GM12878 (cell line): ENCODE measurements around the gene KRT24. TPM values are rescaled to one million over a fixed set of nuclear protein-coding genes. Genes with fewer than 3 reads are reported as not detected.

Experiments
- ATAC-seq: fragments of 200-7000 bp; cut with Tn5 transposase; 3 replicates; pipeline ENCODE4 v1.9.1; 2020; ENCODE audit warnings: mild to moderate bottlenecking, moderate library complexity
- BruUV-seq: library from RNA; stranded (reverse); fragments of 400-500 nt; replicated peaks from 2 replicates; lab custom pipeline; 2021; lab: Mats Ljungman, UMichigan
- CTCF ChIA-PET: fragments of 300-600 bp; sonication (Branson Sonifier 250); formaldehyde crosslinking; extraction: SDS; loops from one replicate; lab custom pipeline; 2021; ENCODE audit warnings: inconsistent platforms; lab: Yijun Ruan, JAX
- POLR2A ChIA-PET: fragments of 350-600 bp; formaldehyde crosslinking; extraction: SDS; loops from one replicate; lab custom pipeline; 2021; ENCODE audit warnings: inconsistent platforms; lab: Charles Lee
- RAD21 ChIA-PET: fragments of 300-600 bp; sonication (Branson Sonifier 250); formaldehyde crosslinking; loops from one replicate; lab custom pipeline; 2023; ENCODE audit warnings: antibody characterized with exemption; ENCODE audit not compliant: unreplicated experiment; lab: Charles Lee
- SMC1A ChIA-PET: fragments of 300-600 bp; sonication (Branson Sonifier 250); formaldehyde crosslinking; loops from one replicate; lab custom pipeline; 2023; ENCODE audit not compliant: unreplicated experiment, uncharacterized antibody; lab: Charles Lee
- DNase-seq: peaks from one replicate; pipeline ENCODE4 v3.0.0-alpha.2; 2011; ENCODE audit warnings: low read depth, low spot score
- FAIRE-seq: peaks from 3 replicates; lab custom pipeline; 2011; peaks lifted over from hg19 to GRCh38; lab: Jason Lieb, UNC
- H2AFZ ChIP-seq: 2 replicates; pipeline ENCODE4 v1.6.0; 2011; ENCODE audit warnings: low read depth, low read length, control low read depth; ENCODE audit not compliant: control insufficient read depth
- H3K27ac ChIP-seq: 2 replicates; pipeline ENCODE4 v1.5.1; 2011; ENCODE audit warnings: control low read depth; ENCODE audit not compliant: control insufficient read depth, insufficient read depth
- H3K27me3 ChIP-seq, 2 experiments: replicated peaks in 1 of 2; 2 replicates each; pipeline versions ENCODE4 v1.6.0 to v1.6.1; 2011; ENCODE audit warnings: low read length in 1 of 2; ENCODE audit not compliant: control insufficient read depth in 2 of 2, insufficient read depth in 2 of 2
- H3K36me3 ChIP-seq, 2 experiments: 2 replicates each; pipeline ENCODE4 v1.5.1; 2011; ENCODE audit warnings: low read length in 1 of 2; ENCODE audit not compliant: control insufficient read depth in 2 of 2, insufficient read depth in 2 of 2
- H3K4me1 ChIP-seq: 2 replicates; pipeline ENCODE4 v1.6.1; 2011; ENCODE audit warnings: mild to moderate bottlenecking, low read length, moderate library complexity, mixed read lengths; ENCODE audit not compliant: control insufficient read depth, insufficient read depth
- H3K4me2 ChIP-seq: 2 replicates; pipeline ENCODE4 v1.6.0; 2011; ENCODE audit warnings: control low read depth; ENCODE audit not compliant: control insufficient read depth, insufficient read depth
- H3K4me3 ChIP-seq: fragments of 200-600 bp; sonication (generic); 2 replicates; pipeline ENCODE4 v1.5.1; 2016
- H3K79me2 ChIP-seq: 2 replicates; pipeline ENCODE4 v1.6.0; 2011; ENCODE audit warnings: low read length; ENCODE audit not compliant: control insufficient read depth, insufficient read depth
- H3K9ac ChIP-seq: 2 replicates; pipeline ENCODE4 v1.8.0; 2011; ENCODE audit warnings: low read length, control low read depth, mixed read lengths; ENCODE audit not compliant: control insufficient read depth, insufficient read depth
- H3K9me3 ChIP-seq: replicated peaks from 3 replicates; pipeline ENCODE4 v1.5.1; 2011; ENCODE audit warnings: mild to moderate bottlenecking, low read length; ENCODE audit not compliant: control insufficient read depth, insufficient read depth
- H4K20me1 ChIP-seq: 2 replicates; pipeline ENCODE4 v1.6.0; 2011; ENCODE audit not compliant: control insufficient read depth, insufficient read depth
- CHD4 ChIP-seq: fragments of 200-600 bp; sonication (generic); IDR thresholded peaks from 2 replicates; pipeline ENCODE4 v1.6.1; 2016; ENCODE audit warnings: mild to moderate bottlenecking
- EED ChIP-seq: sonication (generic); IDR thresholded peaks from 2 replicates; pipeline ENCODE4 v1.6.1; 2016; ENCODE audit warnings: antibody characterized with exemption, low read depth
- ETV6 ChIP-seq, 2 experiments: fragments of 450-650 bp in 1 of 2; IDR thresholded peaks in 1 of 2; conservative IDR thresholded peaks in 1 of 2; 2 replicates each; pipeline ENCODE4 v1.6.1; 2014; ENCODE audit warnings: antibody characterized with exemption in 1 of 2, borderline replicate concordance in 1 of 2, low read depth in 1 of 2, mild to moderate bottlenecking in 1 of 2, moderate library complexity in 1 of 2
- GATAD2B ChIP-seq: fragments of 450-650 bp; conservative IDR thresholded peaks from 2 replicates; pipeline ENCODE4 v1.6.1; 2017; ENCODE audit warnings: low read depth, mild to moderate bottlenecking, moderate library complexity
- IKZF2 ChIP-seq, 2 experiments: fragments of 450-650 bp; IDR thresholded peaks; 2 replicates each; pipeline ENCODE4 v1.6.1; 2017; ENCODE audit warnings: mild to moderate bottlenecking in 2 of 2, moderate library complexity in 2 of 2
- MEF2B ChIP-seq: fragments of 450-650 bp; IDR thresholded peaks from 2 replicates; pipeline ENCODE4 v1.6.1; 2018; ENCODE audit warnings: mild to moderate bottlenecking, moderate library complexity; ENCODE audit not compliant: partially characterized antibody, poor library complexity, severe bottlenecking
- NR2C1 ChIP-seq: fragments of 450-650 bp; IDR thresholded peaks from 2 replicates; pipeline ENCODE4 v1.6.1; 2017; ENCODE audit warnings: antibody characterized with exemption, mild to moderate bottlenecking, moderate library complexity
- NR2C2 ChIP-seq: IDR thresholded peaks from 2 replicates; pipeline ENCODE4 v1.6.1; 2011; ENCODE audit warnings: borderline replicate concordance, low read depth; ENCODE audit not compliant: control insufficient read depth, insufficient read length
- SREBF2 ChIP-seq: IDR thresholded peaks from 2 replicates; pipeline ENCODE4 v1.6.1; 2012; ENCODE audit warnings: mild to moderate bottlenecking, low read length
- TARDBP ChIP-seq: IDR thresholded peaks from 2 replicates; pipeline ENCODE4 v1.6.1; 2016; ENCODE audit warnings: borderline replicate concordance
- TBL1XR1 ChIP-seq: IDR thresholded peaks from 2 replicates; pipeline ENCODE4 v1.6.1; 2012; ENCODE audit warnings: low read depth, low read length, improper control_type of control experiment
- WRNIP1 ChIP-seq: IDR thresholded peaks from 2 replicates; pipeline ENCODE4 v1.6.1; 2011; ENCODE audit warnings: low read depth, low read length, improper control_type of control experiment, borderline replicate concordance
- YY1 ChIP-seq: IDR thresholded peaks from 2 replicates; pipeline ENCODE4 v1.6.1; 2011; ENCODE audit warnings: low read depth, mild to moderate bottlenecking, low read length
- ZNF24 ChIP-seq: fragments of 450-650 bp; IDR thresholded peaks from 2 replicates; pipeline ENCODE4 v1.6.1; 2017; ENCODE audit warnings: antibody characterized with exemption, mild to moderate bottlenecking
- WGBS: methylation state at CpG from one replicate; pipeline ENCODE4 v1.1.6; 2016; ENCODE audit warnings: low lambda C conversion rate; ENCODE audit not compliant: insufficient replicate concordance, insufficient coverage; ENCODE audit errors: missing lambda C conversion rate; 5-methylcytosine and 5-hydroxymethylcytosine counted together
- in situ Hi-C: fragments of 300-500 bp; cut with MboI; formaldehyde crosslinking; loops from 9 replicates; pipeline ENCODE4 v1.14.3; 2018; ENCODE audit warnings: mixed read lengths
- intact Hi-C: fragments of 100-400 bp; cut with micrococcal nuclease; formaldehyde crosslinking; loops from one replicate; pipeline ENCODE4 v1.14.2; 2022; ENCODE audit not compliant: unreplicated experiment
- polyA plus RNA-seq, 11 experiments: library from polyadenylated mRNA; depleted of rRNA in 4 of 11; unstranded in 6 of 11; stranded (reverse) in 5 of 11; fragments of >200 nt; fragmentation: Nextera tagmentation in 4 of 11; fragmentation: Illumina TruSeq in 1 of 11; extraction: Ambion mirVana in 4 of 11; extraction: Trizol in 1 of 11; gene quantifications; 1 replicate in 1 of 11; 2 replicates in 10 of 11; pipeline versions ENCODE4 v1.2.1 to v1.2.3, GENCODE V29; 2011 to 2016; ENCODE audit warnings: inconsistent platforms in 2 of 11, missing spikeins in 2 of 11, low read depth in 1 of 11
- total RNA-seq, 4 experiments: library from RNA; depleted of rRNA in 3 of 4; stranded (reverse); fragments of >200 nt in 3 of 4; fragmentation: Illumina TruSeq in 1 of 4; extraction: Trizol in 1 of 4; gene quantifications; 2 replicates each; pipeline versions ENCODE4 v1.2.1 to v1.2.3, GENCODE V29; 2013 to 2021
- TF ChIP-seq, protein P1 (sequence below): fragments of 450-650 bp; formaldehyde crosslinking; IDR thresholded peaks from 2 replicates; pipeline ENCODE4 v1.5.0; 2022; ENCODE audit warnings: mild to moderate bottlenecking, missing genetic modification characterization
- TF ChIP-seq, protein P2 (sequence below): fragments of 150-350 bp; IDR thresholded peaks from 2 replicates; pipeline ENCODE4 v1.6.1; 2016; ENCODE audit warnings: low read depth, low read length

Gene KRT24
- total and polyA plus RNA-seq, 10 of the 15 experiments (the other 5 are each of a cell fraction or from before 2014, with no cell fraction given) = not detected

DNA sequence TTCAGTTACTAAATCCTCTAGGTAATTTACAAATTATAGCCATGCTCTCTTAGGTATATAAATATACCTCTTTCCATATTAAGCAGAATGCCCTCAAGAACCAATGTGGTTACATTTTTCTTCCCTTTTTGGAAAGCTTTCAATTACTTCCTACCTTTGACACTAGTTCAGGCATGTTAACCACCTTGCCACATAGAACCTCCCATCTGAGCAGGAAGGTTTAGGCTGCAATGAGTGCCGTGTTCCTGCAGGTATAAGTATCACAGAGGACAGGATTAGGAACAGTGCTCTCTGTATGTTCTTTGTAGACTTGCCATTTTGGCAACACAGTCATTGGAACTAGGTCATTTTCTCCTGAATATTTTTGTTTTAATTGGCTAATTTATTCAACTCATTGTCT is 31.5 kb upstream of the KRT24 start:
- Histone ChIP-seq H2AFZ (no peak overlapping the region), H3K27ac (no peak overlapping the region), H4K20me1 (no peaks in the 10 kb centered on the region), H3K27me3 (peaks cover 0 to 3% of the 10 kb centered on the region in 2 experiments; a peak in 1 of 4 replicates), H3K36me3 (no peaks in the 10 kb centered on the region), H3K9ac (no peak overlapping the region), H3K4me2 (no peak overlapping the region), H3K9me3 (no peaks in the 10 kb centered on the region; the same call in 2 of the 3 replicates), H3K79me2 (no peaks in the 10 kb centered on the region), H3K4me1 (no peaks in the 10 kb centered on the region), H3K4me3 (no peak overlapping the region)
- ChIA-PET RAD21 (no interaction called here), POLR2A (no interaction called here), SMC1A (interaction anchor here (1.5 kb wide), 1 partner anchor 34 kb away, joined by 3 read pairs; no protein-coding TSS in a partner anchor), CTCF (interaction anchor here (1.3 kb wide), 1 partner anchor 13 kb away, joined by 3 read pairs; no protein-coding TSS in a partner anchor)
- DNase-seq (no peak), FAIRE-seq (no peak), ATAC-seq (no peak)
- intact Hi-C loops (no loop called here), in situ Hi-C loops (no loop called here)
- no TSS peak for BruUV-seq
- 0% methylated on average over 1 of the region's 1 CpG for WGBS
- TF ChIP-seq MEF2B = no peak
- TF ChIP-seq ETV6 (conservative IDR thresholded peaks at IDR 0.05 in 1 of 2, IDR thresholded peaks at IDR 0.05 in 1 of 2; ENCODE audit: borderline replicate concordance in 1 of 2, low read depth in 1 of 2) = no peak
- TF ChIP-seq, protein P1, sequence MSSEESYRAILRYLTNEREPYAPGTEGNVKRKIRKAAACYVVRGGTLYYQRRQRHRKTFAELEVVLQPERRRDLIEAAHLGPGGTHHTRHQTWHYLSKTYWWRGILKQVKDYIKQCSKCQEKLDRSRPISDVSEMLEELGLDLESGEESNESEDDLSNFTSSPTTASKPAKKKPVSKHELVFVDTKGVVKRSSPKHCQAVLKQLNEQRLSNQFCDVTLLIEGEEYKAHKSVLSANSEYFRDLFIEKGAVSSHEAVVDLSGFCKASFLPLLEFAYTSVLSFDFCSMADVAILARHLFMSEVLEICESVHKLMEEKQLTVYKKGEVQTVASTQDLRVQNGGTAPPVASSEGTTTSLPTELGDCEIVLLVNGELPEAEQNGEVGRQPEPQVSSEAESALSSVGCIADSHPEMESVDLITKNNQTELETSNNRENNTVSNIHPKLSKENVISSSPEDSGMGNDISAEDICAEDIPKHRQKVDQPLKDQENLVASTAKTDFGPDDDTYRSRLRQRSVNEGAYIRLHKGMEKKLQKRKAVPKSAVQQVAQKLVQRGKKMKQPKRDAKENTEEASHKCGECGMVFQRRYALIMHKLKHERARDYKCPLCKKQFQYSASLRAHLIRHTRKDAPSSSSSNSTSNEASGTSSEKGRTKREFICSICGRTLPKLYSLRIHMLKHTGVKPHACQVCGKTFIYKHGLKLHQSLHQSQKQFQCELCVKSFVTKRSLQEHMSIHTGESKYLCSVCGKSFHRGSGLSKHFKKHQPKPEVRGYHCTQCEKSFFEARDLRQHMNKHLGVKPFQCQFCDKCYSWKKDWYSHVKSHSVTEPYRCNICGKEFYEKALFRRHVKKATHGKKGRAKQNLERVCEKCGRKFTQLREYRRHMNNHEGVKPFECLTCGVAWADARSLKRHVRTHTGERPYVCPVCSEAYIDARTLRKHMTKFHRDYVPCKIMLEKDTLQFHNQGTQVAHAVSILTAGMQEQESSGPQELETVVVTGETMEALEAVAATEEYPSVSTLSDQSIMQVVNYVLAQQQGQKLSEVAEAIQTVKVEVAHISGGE (CRISPR knock-in tag) = no peak
- TF ChIP-seq, protein P2, sequence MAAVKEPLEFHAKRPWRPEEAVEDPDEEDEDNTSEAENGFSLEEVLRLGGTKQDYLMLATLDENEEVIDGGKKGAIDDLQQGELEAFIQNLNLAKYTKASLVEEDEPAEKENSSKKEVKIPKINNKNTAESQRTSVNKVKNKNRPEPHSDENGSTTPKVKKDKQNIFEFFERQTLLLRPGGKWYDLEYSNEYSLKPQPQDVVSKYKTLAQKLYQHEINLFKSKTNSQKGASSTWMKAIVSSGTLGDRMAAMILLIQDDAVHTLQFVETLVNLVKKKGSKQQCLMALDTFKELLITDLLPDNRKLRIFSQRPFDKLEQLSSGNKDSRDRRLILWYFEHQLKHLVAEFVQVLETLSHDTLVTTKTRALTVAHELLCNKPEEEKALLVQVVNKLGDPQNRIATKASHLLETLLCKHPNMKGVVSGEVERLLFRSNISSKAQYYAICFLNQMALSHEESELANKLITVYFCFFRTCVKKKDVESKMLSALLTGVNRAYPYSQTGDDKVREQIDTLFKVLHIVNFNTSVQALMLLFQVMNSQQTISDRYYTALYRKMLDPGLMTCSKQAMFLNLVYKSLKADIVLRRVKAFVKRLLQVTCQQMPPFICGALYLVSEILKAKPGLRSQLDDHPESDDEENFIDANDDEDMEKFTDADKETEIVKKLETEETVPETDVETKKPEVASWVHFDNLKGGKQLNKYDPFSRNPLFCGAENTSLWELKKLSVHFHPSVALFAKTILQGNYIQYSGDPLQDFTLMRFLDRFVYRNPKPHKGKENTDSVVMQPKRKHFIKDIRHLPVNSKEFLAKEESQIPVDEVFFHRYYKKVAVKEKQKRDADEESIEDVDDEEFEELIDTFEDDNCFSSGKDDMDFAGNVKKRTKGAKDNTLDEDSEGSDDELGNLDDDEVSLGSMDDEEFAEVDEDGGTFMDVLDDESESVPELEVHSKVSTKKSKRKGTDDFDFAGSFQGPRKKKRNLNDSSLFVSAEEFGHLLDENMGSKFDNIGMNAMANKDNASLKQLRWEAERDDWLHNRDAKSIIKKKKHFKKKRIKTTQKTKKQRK = no peak
- no peak for TF ChIP-seq NR2C2
- no peak for TF ChIP-seq SREBF2
- no peak for TF ChIP-seq TBL1XR1
- no peak for TF ChIP-seq IKZF2 (IDR thresholded peaks at IDR 0.05)
- no peak for TF ChIP-seq TARDBP
- TF ChIP-seq WRNIP1 = no peak
- no peak for TF ChIP-seq ZNF24
- TF ChIP-seq NR2C1 = no peak
- no peak for TF ChIP-seq YY1
- no peak for TF ChIP-seq EED
- no peak for TF ChIP-seq CHD4
- no peak for TF ChIP-seq GATAD2B
